HL-60 (cell line): Measurements from ENCODE around the gene AAK1.

Experiments
- CTCF ChIP-seq: IDR thresholded peaks from one replicate; pipeline ENCODE4 v1.5.1; 2011; ENCODE audit warnings: low read length, control low read depth, inconsistent platforms; ENCODE audit not compliant: insufficient read depth
- GABPA ChIP-seq: IDR thresholded peaks from 2 replicates; pipeline ENCODE4 v1.6.1; 2012; ENCODE audit warnings: low read depth
- POLR2AphosphoS5 ChIP-seq: IDR thresholded peaks from 2 replicates; pipeline ENCODE4 v1.6.1; 2012; ENCODE audit warnings: low read depth
- REST ChIP-seq: IDR thresholded peaks from 2 replicates; pipeline ENCODE4 v1.6.1; 2012; ENCODE audit warnings: low read depth; ENCODE audit not compliant: insufficient replicate concordance
- SPI1 ChIP-seq: IDR thresholded peaks from 2 replicates; pipeline ENCODE4 v1.6.1; 2012; ENCODE audit warnings: low read depth, mild to moderate bottlenecking, borderline replicate concordance

- TF ChIP-seq CTCF: no peak
- TF ChIP-seq POLR2AphosphoS5: no peak
- no peak for TF ChIP-seq GABPA
- no peak for TF ChIP-seq REST
- TF ChIP-seq SPI1: no peak
These were observed 182.1 kb downstream of the AAK1 start for GRCh38 chr2:69461404-69461803.
